B cell (primary cell): ENCODE results near the gene THSD4.

ENCODE experiments used
- CTCF ChIP-seq: fragments of 200-600 bp; IDR thresholded peaks from one replicate; pipeline ENCODE4 v1.8.0; 2022; ENCODE audit warnings: antibody characterized with exemption, mild to moderate bottlenecking
- EZH2 ChIP-seq: IDR thresholded peaks from 2 replicates; pipeline ENCODE4 v1.6.1; 2012; ENCODE audit warnings: borderline replicate concordance, low read depth, mild to moderate bottlenecking, moderate library complexity, low read length; ENCODE audit not compliant: insufficient read depth, poor library complexity, severe bottlenecking

GRCh38 chr15:71658036-71658435 is 542.8 kb downstream of the THSD4 start:
- no peak for TF ChIP-seq CTCF
- TF ChIP-seq EZH2 = no peak
